Hindlimb muscle (tissue), 1 donor: ENCODE data around the gene MATCAP1. TPM values are rescaled to one million over a fixed set of nuclear protein-coding genes. Genes with fewer than 3 reads are reported as not detected.

Source experiments
- DNase-seq: peaks from one replicate; pipeline ENCODE4 v3.0.0-alpha.2; 2013
- polyA plus RNA-seq: library from polyadenylated mRNA; unstranded; fragments of 120-200 nt; gene quantifications from one replicate; pipeline ENCODE4 v1.2.1, GENCODE V29; 2013; ENCODE audit not compliant: insufficient read length

MATCAP1 gene
- polyA plus RNA-seq, 1 donor, result 22.9 TPM

DNA sequence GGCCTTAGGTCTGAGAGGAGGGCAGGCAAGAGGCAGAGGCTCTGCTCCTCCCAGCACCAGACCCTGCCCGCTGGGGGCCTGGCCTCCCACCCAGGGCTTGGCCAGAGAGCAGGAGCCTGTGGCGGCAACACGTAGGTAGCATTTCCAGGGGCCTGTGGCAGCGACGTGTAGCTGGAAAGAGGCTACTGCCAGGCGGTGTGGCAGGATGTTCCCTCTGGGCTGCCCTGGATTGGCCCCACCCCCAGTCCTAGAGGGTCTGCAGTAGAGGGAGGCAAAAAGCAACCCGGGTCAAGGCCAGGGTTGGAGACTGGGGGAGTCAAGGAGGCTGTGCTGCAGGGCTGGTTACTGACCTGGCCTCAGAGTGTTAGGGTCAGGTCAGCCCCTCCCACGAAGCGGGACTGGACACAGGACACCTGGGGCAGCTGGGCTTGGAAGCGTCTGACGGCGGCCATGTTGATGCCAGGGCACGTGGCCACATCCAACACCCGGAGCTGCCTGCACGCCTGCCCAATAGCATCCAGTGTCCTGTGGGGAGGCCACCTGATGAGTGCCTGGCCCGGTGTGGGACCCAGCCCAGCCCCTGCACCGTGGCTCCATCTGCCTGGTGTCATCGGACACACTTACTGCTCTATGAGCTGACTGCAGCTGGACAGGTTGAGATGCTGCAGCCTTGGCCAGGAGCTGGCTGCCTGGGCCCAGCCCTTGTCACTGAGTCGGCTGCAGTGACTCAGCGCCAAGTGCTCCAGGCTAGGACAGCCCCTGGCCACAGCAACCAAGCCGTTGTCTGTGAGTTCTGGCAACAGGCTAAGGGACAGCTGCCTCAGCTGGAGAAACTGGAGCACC is 23.7 kb upstream of the MATCAP1 start:
- no peak for DNase-seq

DNA sequence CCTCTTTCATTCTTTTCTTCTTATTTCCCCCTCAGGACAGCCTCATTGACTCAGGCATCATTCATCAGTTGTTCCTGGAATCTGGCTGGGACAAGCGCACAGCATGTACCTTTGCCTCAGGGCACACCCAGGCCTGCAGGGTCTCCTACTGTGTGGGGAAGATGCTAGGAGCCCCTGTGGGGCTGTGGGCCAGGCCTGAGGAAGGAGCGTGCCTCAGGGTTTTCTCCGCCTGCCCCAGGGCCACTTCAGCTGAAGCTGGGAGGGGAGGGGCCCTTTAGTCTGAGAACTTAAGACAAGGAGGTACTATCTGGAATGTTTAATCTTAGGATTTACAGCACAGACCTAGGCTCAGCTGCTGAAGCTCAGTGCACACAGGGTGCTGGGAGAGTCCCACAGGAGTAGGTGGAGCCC is 23.1 kb upstream of the MATCAP1 start:
- no peak for DNase-seq

DNA sequence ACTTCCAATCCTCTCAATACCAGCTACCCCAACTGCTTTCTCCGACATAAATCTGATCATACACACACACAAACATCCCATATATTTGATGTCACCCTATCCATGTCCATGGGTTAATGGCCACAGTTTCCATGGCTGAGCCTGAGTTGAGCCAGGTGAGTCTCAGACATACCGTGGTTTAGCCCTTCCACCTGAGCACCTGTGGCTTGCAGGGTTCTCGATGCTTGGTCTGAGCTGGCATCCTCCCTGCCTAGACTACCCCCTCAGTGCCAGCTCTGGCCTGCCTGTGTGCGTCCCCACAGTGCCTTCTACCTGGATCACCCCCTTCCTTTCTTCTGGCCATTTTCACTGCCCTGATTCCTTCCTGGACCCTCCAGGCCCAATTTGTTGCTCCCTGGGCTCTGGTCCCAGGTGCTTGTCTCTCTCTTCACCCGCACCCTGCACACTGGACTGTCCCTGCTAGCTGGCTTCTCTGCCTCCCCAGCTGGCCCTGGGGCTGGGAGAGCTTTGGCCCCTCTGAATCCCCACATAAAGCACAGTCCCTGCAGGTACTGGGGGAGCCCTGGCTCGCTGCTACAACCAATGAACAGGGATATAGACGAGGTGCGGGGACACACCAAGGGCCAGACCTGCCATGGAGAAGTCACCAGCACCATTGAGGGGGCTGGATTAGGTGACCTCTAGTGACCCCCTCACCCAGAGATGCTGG is 22.5 kb upstream of the MATCAP1 start:
- DNase-seq, result no peak

DNA sequence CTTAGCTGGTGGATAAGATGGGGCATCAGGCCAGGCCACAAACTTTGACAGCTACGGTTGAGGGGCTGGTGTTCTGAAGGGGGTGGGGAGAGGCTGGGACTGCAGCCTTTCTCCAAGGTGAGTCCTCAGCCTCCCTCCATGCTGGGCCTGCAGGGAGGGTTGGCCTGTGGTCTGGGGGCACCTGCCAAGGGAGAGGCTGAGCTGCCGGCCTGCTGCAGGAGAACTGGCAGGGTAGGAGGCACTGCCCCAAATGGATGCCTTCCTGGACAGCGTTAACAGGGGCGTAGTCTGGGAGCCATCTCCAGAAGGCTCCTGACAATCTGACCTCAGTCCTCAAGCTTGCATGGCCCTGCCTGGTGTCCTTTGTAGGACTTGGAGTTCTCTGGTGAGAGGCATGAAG is 20.3 kb upstream of the MATCAP1 start:
- no peak for DNase-seq

DNA sequence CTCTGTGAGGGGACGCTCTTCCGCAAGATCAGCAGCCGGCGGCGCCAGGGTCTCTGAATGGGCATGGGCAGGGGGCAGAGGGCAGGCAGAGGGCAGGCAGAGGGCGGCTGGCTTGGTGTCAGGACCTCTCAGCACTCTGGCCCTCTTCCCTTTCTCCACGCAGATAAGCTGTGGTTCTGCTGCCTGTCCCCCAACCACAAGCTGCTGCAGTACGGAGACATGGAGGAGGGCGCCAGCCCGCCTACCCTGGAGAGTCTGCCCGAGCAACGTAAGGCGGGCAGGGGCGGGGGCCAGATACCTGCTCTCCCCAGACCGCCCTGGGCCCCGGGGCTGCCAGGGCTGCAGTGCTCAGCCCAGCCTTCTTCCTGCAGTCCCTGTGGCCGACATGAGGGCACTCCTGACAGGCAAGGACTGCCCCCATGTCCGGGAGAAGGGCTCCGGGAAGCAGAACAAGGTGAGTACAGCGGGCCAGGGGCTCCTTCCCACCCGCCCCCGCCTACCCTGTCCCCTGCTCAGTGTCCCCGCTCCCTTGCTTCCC is 19.3 kb upstream of the MATCAP1 start:
- no peak for DNase-seq

DNA sequence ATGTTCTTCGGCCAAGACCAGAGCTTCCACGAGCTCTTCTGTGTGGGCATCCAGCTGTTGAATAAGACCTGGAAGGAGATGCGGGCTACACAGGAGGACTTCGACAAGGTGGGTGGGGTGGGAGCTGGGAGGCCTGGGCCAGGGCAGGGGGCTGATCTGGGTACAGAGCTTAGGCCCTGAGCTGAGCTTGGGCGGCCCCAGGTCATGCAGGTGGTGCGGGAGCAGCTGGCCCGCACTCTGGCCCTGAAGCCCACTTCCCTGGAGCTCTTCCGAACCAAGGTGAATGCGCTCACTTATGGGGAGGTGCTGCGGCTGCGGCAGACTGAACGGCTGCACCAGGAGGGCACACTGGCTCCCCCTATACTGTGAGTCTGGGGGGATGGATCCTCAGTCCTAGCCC is 18.7 kb upstream of the MATCAP1 start:
- DNase-seq, result no peak

DNA sequence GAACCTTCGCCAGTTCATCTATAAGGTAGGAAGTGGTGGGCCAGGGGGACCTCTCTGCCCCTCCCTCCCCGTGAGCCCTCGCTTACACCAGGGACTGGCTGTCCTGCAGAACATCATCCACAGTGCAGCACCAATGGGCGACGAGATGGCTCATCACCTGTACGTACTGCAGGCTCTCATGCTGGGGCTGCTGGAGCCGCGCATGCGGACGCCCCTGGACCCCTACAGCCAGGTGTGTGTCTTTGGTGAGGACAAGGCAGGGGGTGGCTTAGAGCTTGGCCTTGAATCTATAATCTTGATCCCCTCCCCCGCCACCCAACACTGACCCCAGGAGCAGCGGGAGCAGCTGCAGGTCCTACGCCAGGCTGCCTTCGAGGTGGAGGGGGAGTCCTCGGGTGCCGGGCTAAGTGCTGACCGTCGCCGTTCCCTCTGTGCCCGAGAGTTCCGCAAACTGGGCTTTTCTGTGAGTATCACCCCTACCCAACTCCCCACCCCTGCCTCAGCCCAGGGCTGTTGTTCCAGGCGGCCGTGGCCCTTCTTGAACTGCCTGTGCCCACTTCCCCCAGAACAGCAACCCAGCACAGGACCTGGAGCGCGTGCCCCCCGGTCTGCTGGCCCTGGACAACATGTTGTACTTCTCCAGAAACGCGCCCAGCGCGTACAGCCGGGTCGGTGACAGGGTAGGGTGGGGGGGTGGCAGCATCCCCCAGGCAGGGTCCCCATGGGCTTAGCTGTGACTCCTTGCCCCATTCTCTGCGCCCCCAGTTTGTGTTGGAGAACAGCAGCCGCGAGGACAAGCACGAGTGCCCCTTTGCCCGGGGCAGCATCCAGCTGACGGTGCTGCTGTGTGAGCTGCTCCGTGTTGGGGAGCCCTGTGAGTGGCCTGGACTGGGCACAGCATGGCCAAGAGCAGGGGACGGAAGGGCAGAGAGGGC is 17.9 kb upstream of the MATCAP1 start:
- no peak for DNase-seq

DNA sequence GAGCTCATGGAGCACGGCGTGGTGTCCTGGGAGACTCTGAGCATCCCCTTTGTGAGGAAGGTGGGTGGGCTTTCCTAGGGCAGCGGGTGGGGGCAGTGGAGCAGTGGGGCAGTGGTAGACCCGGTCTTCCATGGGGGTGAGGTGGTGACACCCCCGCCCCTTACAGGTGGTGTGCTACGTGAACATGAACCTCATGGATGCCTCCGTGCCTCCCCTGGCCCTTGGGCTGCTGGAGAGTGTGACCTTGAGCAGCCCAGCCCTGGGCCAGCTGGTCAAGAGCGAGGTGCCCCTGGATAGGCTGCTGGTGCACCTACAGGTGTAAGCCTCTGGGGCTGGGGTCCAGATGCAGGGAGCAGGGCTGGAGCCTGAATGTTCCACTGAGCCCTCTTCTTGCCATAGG is 16.7 kb upstream of the MATCAP1 start:
- no peak for DNase-seq

DNA sequence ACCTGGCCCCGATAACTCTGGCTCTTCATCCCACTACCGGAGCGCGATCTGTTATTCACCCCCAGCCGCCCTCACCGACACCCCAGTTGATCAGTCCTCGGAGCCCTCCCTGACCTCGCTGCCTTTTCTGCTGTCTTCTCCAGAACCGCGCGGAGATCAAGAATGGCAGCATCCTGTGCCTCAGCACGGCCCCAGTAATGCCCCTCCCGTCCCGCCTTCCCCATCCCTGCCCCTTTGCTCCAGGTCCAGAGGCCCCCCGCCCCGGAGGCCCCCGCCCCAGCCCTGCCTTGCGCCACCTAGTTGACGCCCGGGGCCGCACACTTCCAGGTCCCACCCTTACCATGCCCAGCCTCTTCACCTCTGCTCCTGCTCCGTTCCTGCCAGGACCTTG is 16.0 kb upstream of the MATCAP1 start:
- DNase-seq, result no peak

DNA sequence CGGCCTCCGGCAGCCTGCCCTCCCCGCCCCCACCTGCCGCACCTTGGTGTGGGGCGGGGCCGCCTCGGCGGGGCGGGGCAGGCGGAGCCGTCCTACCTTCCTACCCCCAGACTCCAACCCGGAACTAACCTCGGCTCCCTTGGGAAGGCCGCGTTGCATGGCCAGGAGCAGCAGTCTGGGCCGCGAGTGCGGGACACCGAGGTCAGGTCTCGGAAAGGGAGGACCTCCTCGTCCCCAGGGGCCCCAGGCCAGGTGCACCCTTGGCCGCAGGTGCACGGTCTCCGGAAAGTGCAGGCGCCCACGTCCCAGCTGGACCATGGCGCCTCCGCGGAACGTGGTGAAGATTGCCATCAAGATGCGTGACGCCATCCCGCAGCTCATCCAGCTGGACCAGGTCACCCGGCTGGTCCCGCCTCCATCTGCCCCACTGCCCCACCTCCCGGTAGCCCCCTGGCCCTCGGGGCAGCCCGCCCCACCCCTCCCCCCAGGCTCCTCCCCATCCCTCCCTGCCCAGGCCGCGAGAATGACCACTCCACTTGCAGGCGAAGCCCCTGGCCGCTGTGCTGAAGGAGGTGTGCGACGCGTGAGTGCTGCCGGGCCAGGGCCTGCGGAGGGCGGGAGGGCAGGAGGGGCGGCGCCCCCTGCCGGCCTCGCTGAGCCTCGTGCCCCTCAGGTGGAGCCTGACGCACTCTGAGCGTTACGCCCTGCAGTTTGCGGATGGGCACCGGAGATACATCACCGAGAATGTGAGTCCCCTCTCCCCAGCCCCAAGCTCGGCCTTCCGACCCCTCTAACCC is 15.4 kb upstream of the MATCAP1 start, which contains the start of gene ELMO3:
Gene ELMO3, plus strand, starts transcription at position 121 of the 797 bp plus-strand sequence. Its CDS starts 196 bp downstream, at position 317.
- no peak for DNase-seq

DNA sequence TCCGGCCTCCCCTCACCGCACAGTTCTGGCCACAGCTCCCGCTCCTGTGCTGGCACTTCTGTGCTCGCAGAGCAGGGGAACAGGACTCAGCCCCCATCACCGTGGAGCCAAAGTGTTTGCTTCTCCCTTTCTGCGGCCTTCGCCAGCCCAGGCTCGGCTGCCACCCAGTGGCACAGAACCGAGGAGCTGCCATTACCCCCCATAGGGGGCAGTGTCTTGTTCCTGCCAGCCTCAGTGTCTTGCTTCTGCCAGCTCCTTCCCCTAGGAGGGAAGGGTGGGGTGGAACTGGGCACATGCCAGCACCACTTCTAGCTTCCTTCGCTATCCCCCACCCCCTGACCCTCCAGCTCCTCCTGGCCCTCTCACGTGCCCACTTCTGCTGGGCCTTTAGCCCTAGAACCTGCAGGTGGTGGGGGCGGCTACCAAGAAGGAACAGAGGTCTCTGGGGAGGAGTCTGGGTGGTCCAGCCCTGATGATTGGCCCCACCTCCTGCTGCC is 14.5 kb upstream of the MATCAP1 start:
- no peak for DNase-seq

DNA sequence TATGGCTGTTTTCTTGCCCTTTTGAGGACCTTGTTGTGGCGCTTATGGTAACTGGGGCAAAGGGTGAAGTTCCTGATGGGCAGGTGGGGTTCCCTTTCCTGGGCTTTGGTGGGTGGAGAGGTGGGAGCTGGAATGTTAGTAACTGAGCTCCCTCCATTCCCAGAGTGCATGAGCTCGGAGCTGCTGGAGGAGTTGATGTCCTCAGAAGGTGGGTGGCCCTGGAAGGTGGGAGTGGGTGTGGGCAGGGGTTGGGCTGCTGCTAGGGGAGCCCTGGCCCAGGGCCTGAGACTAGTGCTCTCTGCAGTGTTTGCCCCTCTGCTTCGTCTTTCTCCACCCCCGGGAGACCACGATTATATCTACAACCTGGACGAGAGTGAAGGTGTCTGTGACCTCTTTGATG is 13.9 kb upstream of the MATCAP1 start:
- DNase-seq, result no peak

DNA sequence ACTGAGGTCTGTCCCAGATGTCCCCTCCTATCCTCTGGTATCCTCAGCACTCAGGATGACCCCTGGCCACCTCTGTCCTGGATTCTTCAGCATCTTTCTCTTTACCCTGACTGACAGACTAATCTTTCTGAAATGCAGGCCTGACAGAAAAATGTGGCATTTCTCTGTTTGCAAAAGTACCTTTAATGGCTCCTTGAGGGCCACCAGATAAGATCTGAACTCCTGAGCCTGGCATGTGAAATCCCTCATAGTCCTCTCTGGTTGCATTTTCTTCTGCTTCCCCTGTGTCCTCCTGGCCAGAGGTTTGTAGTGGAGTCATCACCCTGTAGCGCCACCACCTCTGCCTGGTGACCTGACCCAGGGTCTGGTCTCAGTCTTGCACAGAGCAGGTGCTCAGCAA is 13.1 kb upstream of the MATCAP1 start:
- no peak for DNase-seq

DNA sequence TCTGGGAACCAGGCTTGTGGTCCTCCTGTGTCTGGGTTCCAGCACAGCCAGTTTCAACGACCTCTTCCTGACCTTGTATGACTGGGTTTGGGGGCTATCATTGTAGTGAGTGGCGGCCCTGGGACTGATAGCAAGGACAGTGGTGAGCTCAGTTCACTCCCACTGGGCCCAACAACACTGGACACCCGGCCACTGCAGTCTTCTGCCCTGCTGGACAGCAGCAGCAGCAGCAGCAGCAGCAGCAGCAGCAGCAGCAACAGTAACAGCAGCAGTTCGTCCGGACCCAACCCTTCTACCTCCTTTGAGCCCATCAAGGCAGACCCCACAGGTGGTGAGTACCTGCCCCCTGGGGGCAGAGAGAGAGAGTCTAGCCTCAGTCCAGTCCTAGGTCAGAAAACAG is 11.9 kb upstream of the MATCAP1 start:
- no peak for DNase-seq

DNA sequence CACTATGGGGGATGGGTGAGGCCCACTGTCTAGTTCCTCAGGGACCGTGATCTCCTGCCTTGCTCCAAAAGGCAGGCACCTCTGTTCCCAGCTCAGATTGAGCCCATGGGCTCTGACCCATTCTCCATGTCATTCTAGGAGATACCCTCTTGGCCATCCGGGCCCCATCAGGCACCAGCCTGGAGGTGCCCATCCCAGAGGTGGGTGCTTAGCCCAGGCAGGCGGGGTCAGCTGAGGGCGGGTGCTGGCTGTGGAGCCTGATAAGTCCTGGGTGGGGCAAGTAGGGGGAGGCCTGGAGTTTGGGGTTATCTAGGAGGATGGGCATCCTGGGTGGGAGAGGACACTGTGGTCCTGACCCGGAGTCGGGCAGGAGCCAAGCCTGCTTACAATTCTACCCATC is 10.5 kb upstream of the MATCAP1 start:
- no peak for DNase-seq

DNA sequence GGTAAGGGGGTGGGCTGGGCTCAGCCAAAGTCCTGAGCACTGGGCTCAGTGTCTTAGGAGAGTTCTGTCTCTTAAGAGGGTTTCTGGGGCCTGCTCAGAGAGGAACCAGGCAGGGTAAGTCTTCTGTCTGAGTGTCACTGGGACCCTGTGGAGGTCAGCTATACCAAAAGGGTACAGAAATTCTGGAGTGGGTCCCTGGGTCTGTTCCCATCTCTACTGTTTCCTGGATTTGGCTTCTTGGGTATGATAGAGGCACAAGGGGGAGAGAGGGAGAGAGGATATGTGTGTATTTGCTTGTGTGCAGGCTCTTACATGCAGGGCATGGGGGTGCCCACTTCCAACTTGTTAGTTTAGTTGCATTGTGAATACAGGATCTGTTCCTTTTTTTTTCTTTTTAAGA is 9.8 kb upstream of the MATCAP1 start:
- DNase-seq, result no peak

DNA sequence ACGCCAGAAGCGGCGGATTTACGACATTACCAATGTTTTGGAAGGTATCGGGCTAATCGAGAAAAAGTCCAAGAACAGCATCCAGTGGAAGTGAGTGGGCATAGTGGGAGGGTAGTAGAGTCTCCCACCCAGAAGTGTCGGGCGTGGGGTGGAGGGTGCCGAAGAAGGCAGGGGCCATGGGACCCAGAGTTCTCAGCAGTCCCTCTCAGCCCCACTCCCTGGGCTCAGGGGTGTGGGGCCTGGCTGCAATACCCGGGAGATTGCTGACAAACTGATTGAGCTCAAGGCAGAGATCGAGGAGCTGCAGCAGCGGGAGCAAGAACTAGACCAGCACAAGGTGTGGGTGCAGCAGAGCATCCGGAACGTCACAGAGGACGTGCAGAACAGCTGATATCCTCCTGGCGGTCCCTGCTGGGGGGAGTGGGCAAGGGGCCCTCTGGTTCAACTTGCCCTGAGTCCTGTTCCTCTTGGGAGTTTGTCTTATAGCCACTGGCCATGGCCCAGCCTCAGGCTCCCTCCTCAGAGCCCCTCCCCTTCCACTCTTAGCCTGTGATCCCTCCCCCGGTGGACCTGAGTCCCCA is 9.1 kb upstream of the MATCAP1 start:
- no peak for DNase-seq

DNA sequence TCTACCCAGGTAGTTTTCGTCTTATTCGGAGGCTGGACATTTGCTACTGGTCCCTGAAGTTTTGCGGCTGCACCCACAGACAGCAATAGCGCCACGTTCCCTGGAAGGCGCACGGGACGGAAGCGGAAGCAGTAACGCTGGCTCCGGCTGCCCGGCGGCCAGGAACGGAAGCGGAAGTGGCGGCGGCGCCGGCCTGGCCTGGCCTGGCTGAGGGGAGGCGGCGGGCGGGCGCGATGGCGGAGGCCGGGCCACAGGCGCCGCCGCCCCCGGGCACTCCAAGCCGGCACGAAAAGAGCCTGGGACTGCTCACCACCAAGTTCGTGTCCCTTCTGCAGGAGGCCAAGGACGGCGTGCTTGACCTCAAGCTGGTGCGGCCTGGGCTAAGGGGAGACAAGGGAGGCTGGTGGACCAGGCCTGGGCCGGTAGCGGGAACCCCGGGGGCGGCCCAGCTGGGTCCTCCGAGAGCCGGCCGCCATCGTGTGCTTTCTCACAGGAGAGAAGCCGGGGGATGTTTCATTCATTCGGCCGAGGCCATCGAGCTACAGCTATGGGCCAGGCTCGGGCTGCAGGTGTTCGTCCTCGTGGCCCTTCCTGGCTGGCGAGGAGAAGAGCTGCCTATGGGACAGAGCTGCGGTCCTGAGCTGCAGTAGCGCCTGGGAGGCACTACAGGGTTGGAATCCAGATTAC is 8.4 kb upstream of the MATCAP1 start, which contains the start of gene E2F4:
Gene E2F4, plus strand, starts transcription at position 161 of the 687 bp plus-strand sequence. Its CDS starts 73 bp downstream, at position 234.
- peak; percentile 91 for DNase-seq

DNA sequence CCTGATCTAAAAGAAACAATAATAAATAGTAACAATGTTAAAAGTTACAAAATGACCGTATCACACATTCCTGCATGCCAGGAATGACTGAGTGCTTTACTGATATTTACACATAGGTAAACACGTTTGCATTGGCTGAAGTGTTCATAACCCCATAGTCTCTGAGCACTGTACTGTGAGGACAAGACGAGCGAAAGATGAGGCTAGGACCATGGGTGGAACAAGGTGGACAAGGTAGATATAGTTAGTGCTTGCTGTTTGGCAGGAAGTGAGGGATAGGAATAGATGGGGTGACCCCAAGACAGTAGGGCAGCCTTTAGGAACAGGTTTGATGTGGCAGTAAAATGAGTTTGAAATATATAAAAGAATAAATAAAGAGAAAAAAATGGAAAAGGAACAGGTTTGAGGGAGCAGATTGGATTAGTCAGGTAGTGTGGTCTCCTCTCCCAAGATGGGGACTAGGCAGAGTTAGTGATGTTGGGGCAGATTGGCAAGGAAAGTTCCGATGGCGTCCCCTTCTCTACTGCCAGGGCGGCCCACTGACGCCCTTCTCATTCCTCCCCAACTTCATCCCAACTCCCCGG is 7.7 kb upstream of the MATCAP1 start:
- DNase-seq, result no peak
